CMK (cell line): ENCODE data around the gene ENDOG.
"Not testable (repeated sequence)": the region's sequence is repeated elsewhere in the genome, so short reads cannot be mapped to it uniquely, and the experiment has no call there.

Experiments
- DNase-seq: peaks from one replicate; pipeline ENCODE4 v3.0.0-alpha.2; 2010; ENCODE audit warnings: low read depth

ENDOG gene

GRCh38 chr9:128862401-128862851, 44.1 kb downstream of the ENDOG start:
- DNase-seq, result no peak

- peak; percentile 76 for DNase-seq
Observed at GRCh38 chr9:128863647-128864046, 45.3 kb downstream of the ENDOG start.

DNA sequence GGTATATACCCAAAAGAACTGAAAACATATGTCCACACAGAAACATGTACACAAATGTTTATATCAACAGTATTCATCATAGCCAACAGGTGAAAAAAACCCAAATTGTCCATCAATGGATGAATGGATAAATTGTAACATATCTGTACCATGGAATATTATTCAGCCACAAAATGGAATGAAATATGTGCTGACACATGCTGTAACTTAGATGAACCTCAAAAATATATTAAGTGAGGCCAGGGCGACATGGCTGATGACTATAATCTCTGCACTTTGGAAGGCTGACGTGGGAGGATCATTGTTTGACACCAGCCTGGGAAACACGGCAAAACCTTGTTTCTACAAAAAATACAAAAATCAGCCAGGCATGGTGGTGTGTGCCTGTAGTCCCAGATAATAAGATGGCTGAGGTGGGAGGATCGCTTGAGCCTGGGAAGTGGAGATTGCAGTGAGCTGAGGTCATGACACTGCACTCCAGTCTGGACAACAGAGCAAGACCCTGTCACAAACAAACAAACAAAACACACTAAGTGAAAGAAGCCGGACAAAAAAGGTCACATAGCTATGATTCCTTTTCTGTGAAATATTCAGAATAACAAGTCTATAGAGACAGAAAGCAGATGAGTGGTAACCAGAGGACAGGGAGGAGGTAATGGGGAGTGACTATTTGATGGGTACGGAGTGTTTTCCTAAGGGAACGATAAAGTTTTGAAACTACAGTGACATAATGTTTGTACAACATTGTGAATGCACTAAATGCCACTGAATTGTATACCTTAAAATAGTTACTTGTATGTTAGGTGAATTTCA, 52.0 kb downstream of the ENDOG start:
- no peak for DNase-seq

DNA sequence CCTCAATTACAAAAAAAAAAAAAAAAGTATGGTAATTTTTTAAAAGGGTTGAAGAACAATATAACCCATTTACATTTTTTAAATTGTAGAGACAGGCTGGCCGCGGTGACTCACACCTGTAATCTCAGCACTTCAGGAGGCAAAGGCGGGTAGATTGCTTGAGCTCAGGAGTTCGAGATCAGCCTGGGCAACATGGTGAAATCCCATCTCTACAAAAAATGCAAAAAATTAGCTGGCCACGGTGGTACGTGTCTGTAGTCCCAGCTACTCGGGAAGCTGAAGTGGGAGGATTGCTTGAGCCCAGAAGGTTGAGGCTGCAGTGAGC, 52.6 kb downstream of the ENDOG start:
- DNase-seq, result not testable (repeated sequence)
